Hepatocyte (in vitro differentiated cells): ENCODE data around the gene TRABD.

Experiments
- CTCF ChIP-seq: fragments of 200-600 bp; sonication (generic); IDR thresholded peaks from 2 replicates; pipeline ENCODE4 v1.5.1; 2016; ENCODE audit warnings: antibody characterized with exemption, mild to moderate bottlenecking; ENCODE audit not compliant: poor library complexity
- EZH2 ChIP-seq: fragments of 200-600 bp; sonication (generic); IDR thresholded peaks from 2 replicates; pipeline ENCODE4 v1.6.1; 2016; ENCODE audit warnings: antibody characterized with exemption, mild to moderate bottlenecking, borderline replicate concordance
- EZH2phosphoT487 ChIP-seq: fragments of 200-600 bp; sonication (generic); IDR thresholded peaks from one replicate; pipeline ENCODE4 v1.6.1; 2018; ENCODE audit warnings: antibody characterized with exemption, mild to moderate bottlenecking, low read depth, moderate library complexity; ENCODE audit not compliant: unreplicated experiment, severe bottlenecking

- TF ChIP-seq EZH2, result no peak
- TF ChIP-seq CTCF, result no peak
- TF ChIP-seq EZH2phosphoT487, result no peak
Observed at GRCh38 chr22:50180727-50181521, 4.8 kb upstream of the TRABD start.
